Omental fat pad (tissue), 4 donors: ENCODE data around the gene ZNF831. TPM values are rescaled to one million over a fixed set of nuclear protein-coding genes. Genes with fewer than 3 reads are reported as not detected.

Source experiments
- ATAC-seq: fragments of 150-250 bp; one replicate; pipeline ENCODE4 v1.9.1; 2016; ENCODE audit warnings: mild to moderate bottlenecking, moderate library complexity; ENCODE audit not compliant: low FRiP score
- DNase-seq: peaks from one replicate; pipeline ENCODE4 v3.0.0-alpha.2; 2019; ENCODE audit warnings: low spot score
- total RNA-seq, 4 donors: library from RNA; depleted of rRNA; stranded (reverse); fragments of >200 nt; gene quantifications; one replicate each; pipeline ENCODE4 v1.1.0, GENCODE V29; 2016
- TF ChIP-seq, protein P1 (sequence below), 3 donors: fragments of 450-650 bp; IDR thresholded peaks; one replicate each; pipeline ENCODE4 v1.5.1; 2016 to 2017; ENCODE audit warnings: antibody characterized with exemption in 3 of 3, mild to moderate bottlenecking in 3 of 3, moderate library complexity in 2 of 3

The ZNF831 gene
- 1 to 10 TPM; 1.3 to 3.6 (median 2.0) TPM for total RNA-seq

DNA sequence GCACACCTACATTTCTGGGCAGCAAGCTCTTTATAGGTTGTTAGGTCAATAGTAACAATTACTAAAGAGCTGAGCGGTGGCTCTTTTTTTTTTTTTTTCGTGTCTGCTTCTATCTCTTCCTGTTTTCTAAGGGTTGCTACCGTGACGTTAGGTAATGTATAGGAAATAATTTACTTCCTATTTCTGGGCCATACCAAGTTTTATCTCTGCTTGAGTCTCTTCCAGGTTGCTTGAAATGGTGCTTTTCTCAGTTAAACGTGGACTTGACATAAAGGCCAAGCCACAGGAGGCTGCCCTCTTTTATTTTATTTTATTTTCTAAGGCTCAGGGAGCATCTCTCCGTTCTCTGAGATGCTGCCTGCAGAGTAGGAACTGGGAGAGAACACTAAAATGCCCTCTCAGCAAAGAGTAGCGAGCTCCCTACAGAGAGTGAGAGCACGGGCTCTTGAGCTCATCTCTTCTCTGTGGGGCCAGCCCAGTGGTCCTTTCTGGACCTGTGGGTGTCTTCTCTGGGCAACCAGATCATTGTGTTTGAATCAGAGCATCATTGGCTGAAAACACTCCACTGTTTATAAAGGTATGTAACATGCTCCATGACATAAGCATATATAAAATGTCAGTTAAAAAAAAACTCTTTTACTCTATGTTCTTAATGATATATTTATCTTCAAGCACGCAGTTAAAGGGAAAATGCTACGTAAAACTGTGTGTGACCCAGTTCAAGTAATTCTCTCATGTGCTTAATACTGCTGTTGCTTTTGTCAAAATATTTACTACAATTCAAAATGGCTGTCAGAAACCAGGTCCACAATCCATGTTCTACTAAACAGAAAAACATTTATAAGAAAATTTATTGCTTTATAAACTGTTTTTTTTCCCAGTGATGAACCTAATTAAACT, at the start of gene ZNF831:
ZNF831 (plus strand) TSS at position 191 of the 900 bp plus-strand sequence. CDS start 27,199 bp downstream, outside the sequence.
- ATAC-seq (no peak), DNase-seq (no peak)
- TF ChIP-seq, protein P1, sequence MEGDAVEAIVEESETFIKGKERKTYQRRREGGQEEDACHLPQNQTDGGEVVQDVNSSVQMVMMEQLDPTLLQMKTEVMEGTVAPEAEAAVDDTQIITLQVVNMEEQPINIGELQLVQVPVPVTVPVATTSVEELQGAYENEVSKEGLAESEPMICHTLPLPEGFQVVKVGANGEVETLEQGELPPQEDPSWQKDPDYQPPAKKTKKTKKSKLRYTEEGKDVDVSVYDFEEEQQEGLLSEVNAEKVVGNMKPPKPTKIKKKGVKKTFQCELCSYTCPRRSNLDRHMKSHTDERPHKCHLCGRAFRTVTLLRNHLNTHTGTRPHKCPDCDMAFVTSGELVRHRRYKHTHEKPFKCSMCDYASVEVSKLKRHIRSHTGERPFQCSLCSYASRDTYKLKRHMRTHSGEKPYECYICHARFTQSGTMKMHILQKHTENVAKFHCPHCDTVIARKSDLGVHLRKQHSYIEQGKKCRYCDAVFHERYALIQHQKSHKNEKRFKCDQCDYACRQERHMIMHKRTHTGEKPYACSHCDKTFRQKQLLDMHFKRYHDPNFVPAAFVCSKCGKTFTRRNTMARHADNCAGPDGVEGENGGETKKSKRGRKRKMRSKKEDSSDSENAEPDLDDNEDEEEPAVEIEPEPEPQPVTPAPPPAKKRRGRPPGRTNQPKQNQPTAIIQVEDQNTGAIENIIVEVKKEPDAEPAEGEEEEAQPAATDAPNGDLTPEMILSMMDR (IDR thresholded peaks at IDR 0.05) = no peak

DNA sequence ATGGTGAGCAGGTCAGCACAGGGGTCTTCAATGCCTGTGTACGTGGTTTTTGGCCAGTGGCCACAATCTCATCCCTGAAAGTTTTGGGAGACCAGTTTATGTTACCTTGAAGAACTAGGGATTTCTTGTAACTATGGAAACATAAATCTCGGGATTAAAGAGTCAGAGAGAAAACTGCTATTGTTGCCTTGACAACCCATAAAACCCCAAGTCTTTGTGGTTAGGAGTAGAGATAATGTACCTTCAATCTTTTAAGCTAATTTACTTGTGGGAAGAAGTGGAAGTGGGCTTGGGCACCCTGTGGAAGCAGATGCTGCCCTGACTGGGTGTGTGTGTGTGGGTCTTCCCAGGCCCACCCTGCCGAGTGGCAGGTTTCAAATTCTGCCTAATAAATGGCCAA, 46.1 kb upstream of the ZNF831 start:
- ATAC-seq (no peak), DNase-seq (no peak)
- TF ChIP-seq, protein P1 (IDR thresholded peaks at IDR 0.05) = no peak

DNA sequence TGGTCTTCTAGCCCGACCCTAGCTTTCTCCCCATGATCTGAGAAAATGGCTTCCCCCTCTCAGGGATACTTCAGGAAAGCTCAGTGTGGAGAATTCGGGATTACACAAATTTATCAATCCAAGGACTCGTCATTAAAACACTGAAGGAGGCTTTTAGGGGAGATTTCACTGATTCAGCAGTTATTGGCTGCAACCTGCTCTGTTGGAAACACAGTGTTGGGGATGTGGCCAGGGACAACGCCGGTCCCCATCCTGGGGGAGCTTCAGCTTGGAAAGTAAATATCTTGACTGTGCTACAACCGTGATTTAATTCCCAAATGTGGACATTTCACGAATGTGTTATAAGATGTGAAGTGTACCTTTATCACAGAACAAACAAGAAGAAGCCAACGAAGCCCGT, 44.8 kb upstream of the ZNF831 start:
- TF ChIP-seq, protein P1 (IDR thresholded peaks at IDR 0.05) = no peak
- no peak for DNase-seq
- no peak for ATAC-seq

DNA sequence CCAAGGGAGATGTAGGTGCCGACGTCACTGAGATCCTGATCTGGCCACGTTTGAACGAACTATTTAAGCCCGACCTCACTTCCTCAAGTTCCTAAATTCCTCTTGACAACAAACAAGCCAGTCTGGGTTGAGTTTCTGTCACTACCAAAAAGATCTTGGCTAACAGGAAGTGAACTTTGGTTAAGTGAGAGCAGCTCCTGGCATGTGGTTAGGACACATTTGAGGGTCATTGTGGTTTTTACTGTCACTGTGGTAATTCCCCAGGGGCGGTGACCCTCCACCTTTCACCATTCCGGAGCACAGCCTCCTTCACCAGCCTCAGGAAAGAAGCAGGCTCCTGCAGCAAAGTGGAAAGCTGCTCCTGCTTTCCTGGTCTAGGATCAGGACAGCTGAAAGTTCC, 43.1 kb upstream of the ZNF831 start:
- no peak for DNase-seq
- TF ChIP-seq, protein P1 (IDR thresholded peaks at IDR 0.05) = no peak
- no peak for ATAC-seq

DNA sequence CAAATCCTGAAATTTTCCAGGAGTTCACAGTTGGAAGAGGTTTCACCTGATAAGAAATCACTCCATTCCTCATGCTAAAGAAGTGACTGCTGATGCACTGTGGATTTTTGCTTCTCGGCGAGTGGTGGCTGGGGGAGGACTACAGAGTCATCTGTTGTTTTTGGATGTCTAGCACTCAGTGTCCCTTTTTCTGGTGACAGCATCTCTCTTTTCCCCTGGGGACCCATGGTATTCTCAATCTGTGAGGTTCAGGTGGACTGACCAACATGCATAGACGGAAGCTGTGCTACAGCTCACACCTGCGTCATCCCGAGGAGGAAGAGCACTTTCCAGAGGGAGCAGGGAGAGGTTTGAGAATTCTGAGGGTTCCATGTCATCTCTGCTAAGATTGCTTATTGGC, 42.7 kb upstream of the ZNF831 start:
- ATAC-seq (no peak), DNase-seq (no peak)
- TF ChIP-seq, protein P1 (IDR thresholded peaks at IDR 0.05) = no peak

DNA sequence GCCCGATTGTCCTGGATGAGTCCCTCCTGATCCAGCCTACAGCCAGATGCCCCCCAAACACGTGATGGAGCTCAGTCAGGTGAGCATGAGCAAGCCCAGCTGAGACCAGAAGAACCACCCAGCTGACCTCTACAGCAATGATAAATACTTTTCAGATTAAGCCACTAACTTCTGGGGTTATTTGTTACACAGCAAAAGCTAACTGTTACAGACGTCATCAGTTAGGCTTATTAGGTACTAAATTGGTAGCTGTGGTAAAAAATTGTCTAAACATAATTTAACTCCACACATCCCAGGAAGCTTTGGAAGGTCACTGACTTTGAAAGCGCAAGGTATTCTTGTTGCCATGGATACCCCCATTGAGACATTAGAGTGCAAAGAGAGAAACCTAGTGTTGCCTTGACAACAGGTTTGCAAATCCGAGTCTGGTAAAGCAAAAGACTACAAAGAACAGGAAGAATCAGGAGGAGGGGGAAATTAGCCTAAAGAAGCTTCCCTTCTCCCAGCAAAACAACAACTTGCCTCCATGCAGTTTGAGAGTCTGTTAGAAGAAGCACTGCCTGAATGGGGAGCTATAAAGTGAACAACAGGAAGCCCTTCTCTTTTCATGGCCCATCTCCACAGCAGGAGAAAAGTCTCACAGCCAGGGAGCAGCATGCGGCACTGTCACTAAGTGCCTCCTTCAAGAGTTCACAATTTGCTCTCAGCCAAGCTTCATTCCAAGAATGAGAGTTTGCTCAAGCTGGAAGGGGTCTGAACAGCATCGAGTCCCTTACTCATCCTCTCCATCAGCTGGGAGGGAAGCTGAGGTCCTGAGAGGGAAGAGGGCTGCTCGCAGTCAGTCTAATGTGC, 41.7 kb upstream of the ZNF831 start:
- TF ChIP-seq, protein P1 (IDR thresholded peaks at IDR 0.05) = no peak
- ATAC-seq (no peak), DNase-seq (no peak)
